SK-N-MC (cell line): Measurements from ENCODE around the gene IPO9.
"Not testable (repeated sequence)": the region's sequence is repeated elsewhere in the genome, so short reads cannot be mapped to it uniquely, and the experiment has no call there.

Experiments
- DNase-seq: peaks from one replicate; pipeline ENCODE4 v3.0.0-alpha.2; 2011; ENCODE audit warnings: low read depth, low spot score
- H3K27ac ChIP-seq: fragments of 200-600 bp; sonication (generic); 2 replicates; pipeline ENCODE4 v1.5.1; 2016; ENCODE audit warnings: mixed run types
- H3K36me3 ChIP-seq: fragments of 200-600 bp; sonication (generic); 2 replicates; pipeline ENCODE4 v1.6.1; 2017; ENCODE audit warnings: antibody characterized with exemption, low read length, mixed read lengths; ENCODE audit not compliant: insufficient read depth
- H3K4me3 ChIP-seq: fragments of 200-600 bp; sonication (generic); 2 replicates; pipeline ENCODE4 v1.5.1; 2016
- H3K9ac ChIP-seq: fragments of 200-600 bp; sonication (generic); 2 replicates; pipeline ENCODE4 v1.8.0; 2017; ENCODE audit warnings: mixed run types, mixed read lengths; ENCODE audit not compliant: insufficient read length
- H3K9me3 ChIP-seq: fragments of 200-600 bp; sonication (generic); 2 replicates; pipeline ENCODE4 v1.6.1; 2017; ENCODE audit warnings: low read depth, mild to moderate bottlenecking, antibody characterized with exemption, low read length, moderate library complexity, mixed read lengths
- EZH2 ChIP-seq: fragments of 200-600 bp; sonication (generic); IDR thresholded peaks from one replicate; pipeline ENCODE4 v1.6.1; 2017; ENCODE audit warnings: antibody characterized with exemption
- FOXP2 ChIP-seq: optimal IDR thresholded peaks from 2 replicates; pipeline ENCODE3; 2011; ENCODE audit warnings: mild to moderate bottlenecking, moderate library complexity; ENCODE audit not compliant: insufficient read depth; ENCODE audit errors: extremely low read length, control extremely low read depth
- POLR2AphosphoS5 ChIP-seq: IDR thresholded peaks from 2 replicates; pipeline ENCODE4 v1.6.1; 2012; ENCODE audit warnings: mild to moderate bottlenecking, low read depth, low read length, borderline replicate concordance

IPO9 gene

DNA sequence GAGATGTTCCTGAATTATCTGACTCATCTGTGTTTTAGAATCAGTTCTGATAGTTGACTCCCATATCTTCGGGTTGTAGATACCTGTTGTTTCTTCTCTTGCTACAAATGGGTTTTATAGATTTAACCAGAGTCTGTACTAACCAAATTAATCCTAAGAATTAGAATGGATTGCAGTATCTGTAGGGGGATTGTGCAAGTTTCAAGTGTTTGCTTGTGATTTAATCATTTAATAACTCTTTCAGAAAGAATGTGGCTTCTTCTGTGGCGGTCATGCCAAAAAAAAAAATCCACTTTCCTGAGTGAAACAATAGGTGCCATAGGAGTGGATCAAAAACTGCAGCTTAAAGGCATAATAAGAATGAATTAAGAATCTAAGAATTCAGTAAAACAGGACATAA is 9.4 kb downstream of the IPO9 start:
- H3K27ac ChIP-seq: peak overlapping the region; percentile 80
- H3K36me3 ChIP-seq: peaks cover 62% of the 10 kb centered on the region

GRCh38 chr1:201839089-201839488 is 10.1 kb downstream of the IPO9 start:
- DNase-seq, H3K4me3 ChIP-seq, H3K9ac ChIP-seq, H3K27ac ChIP-seq, H3K9me3 ChIP-seq: not testable (repeated sequence)
- peaks cover 62% of the 10 kb centered on the region for H3K36me3 ChIP-seq

More for the DNA sequence above, 9.4 kb downstream of the IPO9 start:
- Histone ChIP-seq H3K9ac (no peak overlapping the region), H3K4me3 (no peak overlapping the region), H3K9me3 (no peaks in the 10 kb centered on the region)
- no peak for TF ChIP-seq FOXP2
- TF ChIP-seq POLR2AphosphoS5: no peak
- no peak for TF ChIP-seq EZH2
- DNase-seq: no peak

DNA sequence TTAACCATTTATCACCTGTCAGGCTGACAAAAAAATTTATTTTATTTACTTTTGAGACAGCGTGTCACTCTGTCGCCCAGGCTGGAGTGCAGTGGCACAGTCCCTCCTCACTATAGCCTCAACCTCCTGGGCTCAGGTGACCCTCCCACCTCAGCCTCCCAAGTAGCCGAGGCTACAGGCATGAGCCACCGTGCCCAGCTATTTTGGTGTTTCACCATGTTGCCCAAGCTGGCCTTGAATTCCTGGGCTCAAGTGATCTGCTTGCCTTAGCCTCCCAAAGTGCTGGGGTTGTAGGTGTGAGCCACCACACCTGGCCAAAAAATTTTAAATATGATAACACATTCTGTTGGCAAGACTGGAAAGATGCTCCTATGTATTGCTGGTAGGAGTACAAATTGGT is 11.1 kb downstream of the IPO9 start:
- H3K27ac ChIP-seq: no peak overlapping the region
- TF ChIP-seq FOXP2 (no peak), EZH2 (no peak), POLR2AphosphoS5 (no peak)
- no peak overlapping the region for H3K9ac ChIP-seq
- DNase-seq: no peak
- H3K9me3 ChIP-seq: no peaks in the 10 kb centered on the region
- peaks cover 54% of the 10 kb centered on the region for H3K36me3 ChIP-seq
- H3K4me3 ChIP-seq: no peak overlapping the region

DNA sequence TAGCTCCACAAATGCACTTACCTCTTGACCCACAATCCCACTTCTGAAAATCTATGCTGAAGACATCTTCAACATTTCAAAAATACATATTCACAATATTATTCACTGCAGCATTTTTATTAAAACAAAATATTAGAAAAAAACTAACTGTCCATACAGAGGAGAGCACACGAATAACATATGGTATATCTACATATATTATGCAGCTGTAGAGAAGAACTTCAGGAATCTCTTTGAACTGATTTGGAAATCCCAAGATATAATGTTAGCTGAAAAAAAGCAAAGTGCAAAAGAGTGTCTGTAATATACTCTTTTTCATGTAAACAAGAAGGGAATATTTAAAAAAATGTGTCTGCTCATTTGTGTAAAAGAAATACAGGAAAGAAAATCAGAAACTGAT is 11.5 kb downstream of the IPO9 start:
- no peaks in the 10 kb centered on the region for H3K9me3 ChIP-seq
- H3K9ac ChIP-seq: no peak overlapping the region
- H3K36me3 ChIP-seq: peaks cover 49% of the 10 kb centered on the region
- no peak overlapping the region for H3K4me3 ChIP-seq
- no peak for DNase-seq
- H3K27ac ChIP-seq: no peak overlapping the region
- no peak for TF ChIP-seq FOXP2
- TF ChIP-seq EZH2: no peak
- TF ChIP-seq POLR2AphosphoS5: no peak

DNA sequence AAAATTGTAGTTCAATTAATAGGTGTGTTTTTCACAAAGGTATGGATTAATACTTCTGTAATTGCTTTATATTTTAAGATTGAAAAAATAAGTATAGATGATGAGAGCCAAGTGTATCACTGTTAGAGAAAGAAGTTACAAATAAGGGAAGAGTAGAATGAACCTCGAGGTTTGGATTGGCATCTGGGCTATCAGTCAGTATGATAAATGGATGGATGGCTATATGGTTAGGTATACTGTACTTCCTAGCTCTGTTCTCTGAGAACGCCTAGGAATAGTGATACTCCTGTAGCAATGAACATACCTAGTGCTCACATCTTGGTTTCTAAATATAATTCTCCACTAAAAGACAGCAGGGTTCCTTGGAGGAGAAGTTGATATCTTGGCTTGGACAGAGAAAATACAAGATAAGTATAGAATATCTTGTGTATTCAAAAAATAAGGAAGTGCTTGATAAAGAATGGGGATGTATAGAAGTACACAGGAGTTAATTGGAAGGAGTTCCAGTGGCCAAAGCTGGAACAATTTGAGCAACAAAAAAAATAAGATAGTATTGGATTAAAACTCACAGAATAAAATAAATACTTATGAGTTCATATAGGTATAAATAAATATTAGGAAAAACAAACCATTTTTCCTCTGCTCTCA is 12.4 kb downstream of the IPO9 start:
- Histone ChIP-seq H3K36me3 (peaks cover 46% of the 10 kb centered on the region), H3K9me3 (no peaks in the 10 kb centered on the region), H3K27ac (no peak overlapping the region), H3K4me3 (no peak overlapping the region), H3K9ac (no peak overlapping the region)
- TF ChIP-seq EZH2 (no peak), POLR2AphosphoS5 (no peak), FOXP2 (no peak)
- DNase-seq: no peak

DNA sequence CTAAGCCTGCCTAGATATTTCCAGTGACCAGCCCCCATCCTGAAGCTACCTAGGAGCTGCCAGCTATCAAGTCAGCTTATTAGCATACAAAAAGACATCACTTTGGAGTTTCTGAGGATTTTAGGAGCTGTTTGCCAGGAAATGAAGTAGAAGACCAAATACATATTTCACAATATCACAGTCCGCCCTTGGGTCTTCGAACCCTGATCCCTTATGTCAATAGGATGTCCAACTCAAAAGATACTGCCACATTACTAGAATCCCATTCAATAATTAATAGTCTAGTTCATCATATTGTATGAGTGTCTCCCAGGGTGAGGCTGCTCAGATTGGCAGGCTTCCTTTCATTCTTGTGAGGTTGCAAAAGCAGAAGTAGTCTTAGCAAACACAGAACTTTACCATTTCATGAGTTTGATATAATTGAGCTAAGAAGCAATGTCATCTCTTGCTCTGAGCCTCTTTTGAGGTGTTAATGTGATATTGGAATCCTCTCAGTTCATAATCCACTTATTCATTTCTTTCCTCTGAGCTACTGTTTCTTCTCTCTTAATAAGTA is 13.6 kb downstream of the IPO9 start:
- Histone ChIP-seq H3K4me3 (no peak overlapping the region), H3K27ac (peak overlapping the region; percentile 39; the same call in 1 of the 2 replicates), H3K9ac (no peak overlapping the region), H3K9me3 (no peaks in the 10 kb centered on the region), H3K36me3 (peaks cover 49% of the 10 kb centered on the region)
- no peak for DNase-seq
- TF ChIP-seq FOXP2 (no peak), EZH2 (no peak), POLR2AphosphoS5 (no peak)

DNA sequence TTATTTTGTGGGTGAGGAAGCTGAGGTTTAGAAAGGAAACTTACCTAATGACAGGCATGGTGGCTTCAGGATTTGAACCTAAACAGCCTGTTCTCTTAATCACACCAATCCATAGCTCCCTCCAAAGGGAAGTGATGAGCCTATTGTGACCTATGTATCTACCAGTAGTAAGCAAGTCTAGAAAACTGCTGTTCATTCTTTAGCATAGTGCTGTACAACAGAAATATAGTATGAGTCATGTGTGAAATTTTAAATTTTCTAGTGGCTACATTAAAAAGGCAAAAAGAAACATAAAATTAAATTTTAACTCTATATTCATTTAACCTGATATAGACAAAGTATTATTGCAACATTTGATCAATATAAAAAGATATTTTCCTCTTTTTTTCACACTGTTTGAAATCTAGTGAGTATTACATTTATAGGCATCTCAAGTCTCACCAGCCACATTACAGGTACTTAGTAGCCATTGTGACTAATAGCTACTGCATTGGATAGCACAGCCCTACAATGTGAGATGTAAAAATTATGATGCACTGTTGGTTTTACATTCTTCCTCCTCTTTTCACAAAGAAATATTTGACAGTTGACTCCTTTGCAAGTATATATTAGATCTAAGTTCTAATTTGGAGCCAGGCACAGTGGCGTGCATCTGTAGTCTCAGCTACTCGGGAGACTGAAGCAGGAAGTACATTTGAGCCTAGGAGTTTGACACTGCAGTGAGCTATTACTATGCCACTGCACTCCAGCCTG is 16.6 kb downstream of the IPO9 start:
- Histone ChIP-seq H3K36me3 (peaks cover 62% of the 10 kb centered on the region), H3K4me3 (no peak overlapping the region), H3K27ac (no peak overlapping the region), H3K9ac (no peak overlapping the region), H3K9me3 (no peaks in the 10 kb centered on the region)
- TF ChIP-seq POLR2AphosphoS5 (no peak), EZH2 (no peak), FOXP2 (no peak)
- no peak for DNase-seq

GRCh38 chr1:201847150-201847549 is 18.2 kb downstream of the IPO9 start:
- H3K36me3 ChIP-seq: peaks cover 63% of the 10 kb centered on the region
- no peak overlapping the region for H3K9ac ChIP-seq
- H3K4me3 ChIP-seq: no peak overlapping the region
- no peaks in the 10 kb centered on the region for H3K9me3 ChIP-seq
- no peak for DNase-seq
- no peak overlapping the region for H3K27ac ChIP-seq
- TF ChIP-seq POLR2AphosphoS5 (no peak), EZH2 (no peak), FOXP2 (no peak)
